Stomach (tissue), 4 donors: ENCODE results near the gene KRT74.

Source experiments
- POLR2AphosphoS5 ChIP-seq, 3 donors: sonication (generic); formaldehyde crosslinking; IDR thresholded peaks; one replicate each; pipeline ENCODE4 v1.6.1; 2016; ENCODE audit warnings: antibody characterized with exemption in 3 of 3
- TF ChIP-seq, protein P1 (sequence below), 7 experiments: fragments of 450-650 bp in 4 of 7; fragments of 200-600 bp in 3 of 7; sonication (generic) in 3 of 7; IDR thresholded peaks; one replicate each; pipeline ENCODE4 v1.5.1; 2016 to 2019; ENCODE audit warnings: antibody characterized with exemption in 7 of 7, control low read depth in 2 of 7, mild to moderate bottlenecking in 1 of 7

GRCh38 chr12:52524898-52525591 lies 48.6 kb downstream of the KRT74 start:
- TF ChIP-seq, protein P1, sequence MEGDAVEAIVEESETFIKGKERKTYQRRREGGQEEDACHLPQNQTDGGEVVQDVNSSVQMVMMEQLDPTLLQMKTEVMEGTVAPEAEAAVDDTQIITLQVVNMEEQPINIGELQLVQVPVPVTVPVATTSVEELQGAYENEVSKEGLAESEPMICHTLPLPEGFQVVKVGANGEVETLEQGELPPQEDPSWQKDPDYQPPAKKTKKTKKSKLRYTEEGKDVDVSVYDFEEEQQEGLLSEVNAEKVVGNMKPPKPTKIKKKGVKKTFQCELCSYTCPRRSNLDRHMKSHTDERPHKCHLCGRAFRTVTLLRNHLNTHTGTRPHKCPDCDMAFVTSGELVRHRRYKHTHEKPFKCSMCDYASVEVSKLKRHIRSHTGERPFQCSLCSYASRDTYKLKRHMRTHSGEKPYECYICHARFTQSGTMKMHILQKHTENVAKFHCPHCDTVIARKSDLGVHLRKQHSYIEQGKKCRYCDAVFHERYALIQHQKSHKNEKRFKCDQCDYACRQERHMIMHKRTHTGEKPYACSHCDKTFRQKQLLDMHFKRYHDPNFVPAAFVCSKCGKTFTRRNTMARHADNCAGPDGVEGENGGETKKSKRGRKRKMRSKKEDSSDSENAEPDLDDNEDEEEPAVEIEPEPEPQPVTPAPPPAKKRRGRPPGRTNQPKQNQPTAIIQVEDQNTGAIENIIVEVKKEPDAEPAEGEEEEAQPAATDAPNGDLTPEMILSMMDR (IDR thresholded peaks at IDR 0.05): no peak
- TF ChIP-seq POLR2AphosphoS5 (IDR thresholded peaks at IDR 0.05): no peak
